ENCODE results near the gene PDLIM5.

DNA sequence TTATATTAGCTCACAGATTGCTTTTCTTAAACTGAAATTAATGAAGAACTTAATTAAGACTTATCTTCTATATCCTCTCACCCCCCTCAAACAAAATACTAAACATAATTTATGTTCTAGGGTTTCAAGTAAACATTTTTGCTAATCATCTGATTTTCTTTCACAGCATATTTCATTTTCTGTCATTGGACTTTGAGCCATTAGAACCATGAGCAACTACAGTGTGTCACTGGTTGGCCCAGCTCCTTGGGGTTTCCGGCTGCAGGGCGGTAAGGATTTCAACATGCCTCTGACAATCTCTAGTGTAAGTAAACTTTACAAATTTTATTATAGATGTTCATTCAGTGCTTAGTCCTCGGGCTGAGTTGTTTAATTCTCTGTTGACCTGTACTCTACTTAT, 3.3 kb downstream of the PDLIM5 start:
- no peak for TF ChIP-seq CTCF (IDR thresholded peaks at IDR 0.05)
- TF ChIP-seq POLR2A (IDR thresholded peaks at IDR 0.05) = no peak
- no peak for TF ChIP-seq EP300 (IDR thresholded peaks at IDR 0.05)
- TF ChIP-seq POLR2AphosphoS5 (IDR thresholded peaks at IDR 0.05) = no peak

Data from suprapubic skin (tissue), 4 donors.